Calu3 (cell line): Measurements from ENCODE around the gene PEBP1. TPM values are rescaled to one million over a fixed set of nuclear protein-coding genes. Genes with fewer than 3 reads are reported as not detected.

ENCODE experiments used
- BruUV-seq: library from RNA; stranded (reverse); fragments of 400-500 nt; replicated peaks from 2 replicates; lab custom pipeline; 2021; lab: Mats Ljungman, UMichigan
- CTCF ChIA-PET: fragments of 300-600 bp; sonication (Branson Sonifier 250); formaldehyde crosslinking; loops from one replicate; lab custom pipeline; 2022; ENCODE audit warnings: antibody characterized with exemption; lab: Charles Lee
- DNase-seq: peaks from one replicate; pipeline ENCODE4 v3.0.0; 2022
- H3K27ac Mint-ChIP-seq: one replicate; pipeline ENCODE4 v1.8.0; 2022; ENCODE audit warnings: mixed read lengths; ENCODE audit not compliant: unreplicated experiment
- H3K27me3 Mint-ChIP-seq: one replicate; pipeline ENCODE4 v1.8.0; 2022; ENCODE audit warnings: mixed read lengths; ENCODE audit not compliant: unreplicated experiment
- H3K36me3 Mint-ChIP-seq: one replicate; pipeline ENCODE4 v1.8.0; 2022; ENCODE audit warnings: mild to moderate bottlenecking, moderate library complexity, mixed read lengths; ENCODE audit not compliant: insufficient read depth, unreplicated experiment
- H3K4me1 Mint-ChIP-seq: one replicate; pipeline ENCODE4 v1.8.0; 2022; ENCODE audit warnings: mild to moderate bottlenecking, low read depth, mixed read lengths; ENCODE audit not compliant: unreplicated experiment
- H3K4me3 Mint-ChIP-seq: one replicate; pipeline ENCODE4 v1.8.0; 2022; ENCODE audit warnings: mild to moderate bottlenecking, low read depth, moderate library complexity, mixed read lengths; ENCODE audit not compliant: unreplicated experiment
- H3K9me3 Mint-ChIP-seq: one replicate; pipeline ENCODE4 v1.8.0; 2022; ENCODE audit warnings: low read depth, mixed read lengths; ENCODE audit not compliant: unreplicated experiment
- intact Hi-C: fragments of 100-400 bp; cut with micrococcal nuclease; formaldehyde crosslinking; loops from one replicate; pipeline ENCODE4 v1.10.0; 2022; ENCODE audit not compliant: unreplicated experiment
- total RNA-seq: library from RNA; stranded (reverse); gene quantifications from 2 replicates; pipeline ENCODE4 v1.2.3, GENCODE V29; 2022
- TF ChIP-seq, protein P1 (sequence below): fragments of 200-600 bp; IDR thresholded peaks from one replicate; pipeline ENCODE4 v1.8.0; 2022; ENCODE audit warnings: antibody characterized with exemption; ENCODE audit not compliant: unreplicated experiment

Gene PEBP1
- total RNA-seq, 1 experiment from 2014 or later = 99.8 TPM

DNA sequence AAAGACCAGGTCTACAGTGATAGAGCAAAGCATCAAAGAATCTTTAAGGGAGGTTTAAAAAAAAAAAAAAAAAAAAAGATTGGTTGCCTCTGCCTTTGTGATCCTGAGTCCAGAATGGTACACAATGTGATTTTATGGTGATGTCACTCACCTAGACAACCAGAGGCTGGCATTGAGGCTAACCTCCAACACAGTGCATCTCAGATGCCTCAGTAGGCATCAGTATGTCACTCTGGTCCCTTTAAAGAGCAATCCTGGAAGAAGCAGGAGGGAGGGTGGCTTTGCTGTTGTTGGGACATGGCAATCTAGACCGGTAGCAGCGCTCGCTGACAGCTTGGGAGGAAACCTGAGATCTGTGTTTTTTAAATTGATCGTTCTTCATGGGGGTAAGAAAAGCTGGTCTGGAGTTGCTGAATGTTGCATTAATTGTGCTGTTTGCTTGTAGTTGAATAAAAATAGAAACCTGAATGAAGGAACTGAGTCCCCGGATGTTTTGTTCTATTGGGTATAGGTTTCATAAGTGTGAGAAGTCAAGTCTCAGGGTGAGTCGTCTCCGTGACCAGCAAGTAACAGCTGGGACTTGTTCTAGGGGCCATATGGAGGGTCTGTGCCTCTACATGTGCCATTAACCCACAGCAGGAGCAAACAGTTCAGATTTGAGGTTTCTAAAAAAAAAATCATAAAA is 9.3 kb downstream of the PEBP1 start:
- no peaks in the 10 kb centered on the region for H3K4me1 Mint-ChIP-seq
- peaks cover 76% of the 10 kb centered on the region for H3K36me3 Mint-ChIP-seq
- H3K27ac Mint-ChIP-seq = no peak overlapping the region
- H3K4me3 Mint-ChIP-seq = no peak overlapping the region
- DNase-seq = no peak
- CTCF ChIA-PET = no interaction called here
- TF ChIP-seq, protein P1, sequence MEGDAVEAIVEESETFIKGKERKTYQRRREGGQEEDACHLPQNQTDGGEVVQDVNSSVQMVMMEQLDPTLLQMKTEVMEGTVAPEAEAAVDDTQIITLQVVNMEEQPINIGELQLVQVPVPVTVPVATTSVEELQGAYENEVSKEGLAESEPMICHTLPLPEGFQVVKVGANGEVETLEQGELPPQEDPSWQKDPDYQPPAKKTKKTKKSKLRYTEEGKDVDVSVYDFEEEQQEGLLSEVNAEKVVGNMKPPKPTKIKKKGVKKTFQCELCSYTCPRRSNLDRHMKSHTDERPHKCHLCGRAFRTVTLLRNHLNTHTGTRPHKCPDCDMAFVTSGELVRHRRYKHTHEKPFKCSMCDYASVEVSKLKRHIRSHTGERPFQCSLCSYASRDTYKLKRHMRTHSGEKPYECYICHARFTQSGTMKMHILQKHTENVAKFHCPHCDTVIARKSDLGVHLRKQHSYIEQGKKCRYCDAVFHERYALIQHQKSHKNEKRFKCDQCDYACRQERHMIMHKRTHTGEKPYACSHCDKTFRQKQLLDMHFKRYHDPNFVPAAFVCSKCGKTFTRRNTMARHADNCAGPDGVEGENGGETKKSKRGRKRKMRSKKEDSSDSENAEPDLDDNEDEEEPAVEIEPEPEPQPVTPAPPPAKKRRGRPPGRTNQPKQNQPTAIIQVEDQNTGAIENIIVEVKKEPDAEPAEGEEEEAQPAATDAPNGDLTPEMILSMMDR = no peak
- no peaks in the 10 kb centered on the region for H3K27me3 Mint-ChIP-seq
- no peaks in the 10 kb centered on the region for H3K9me3 Mint-ChIP-seq
- BruUV-seq = TSS peak; percentile 88
- intact Hi-C loops = no loop called here

DNA sequence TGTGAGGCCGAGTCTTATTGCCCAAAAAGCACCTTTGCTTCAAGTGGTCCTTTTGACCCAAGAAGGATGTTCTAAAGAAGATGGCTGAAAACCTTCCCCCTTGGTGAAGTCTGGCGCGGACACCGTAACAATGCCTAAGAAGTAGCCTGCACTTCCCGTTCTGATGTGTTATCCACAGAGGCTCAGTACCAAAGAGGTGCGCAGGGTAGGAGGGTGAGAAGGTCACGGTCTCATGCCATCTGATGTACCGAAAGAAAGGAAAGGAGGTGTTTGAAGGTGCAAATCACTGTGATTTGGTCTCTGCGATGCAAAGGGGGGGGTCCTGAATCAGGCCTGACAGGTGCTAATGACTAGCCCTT is 9.9 kb downstream of the PEBP1 start:
- TF ChIP-seq, protein P1 = no peak
- no peak for DNase-seq
- Mint-ChIP-seq H3K4me1 (no peaks in the 10 kb centered on the region), H3K9me3 (no peaks in the 10 kb centered on the region), H3K27me3 (no peaks in the 10 kb centered on the region), H3K4me3 (no peak overlapping the region), H3K27ac (no peak overlapping the region), H3K36me3 (peaks cover 75% of the 10 kb centered on the region)
- no TSS peak for BruUV-seq
- intact Hi-C loops = no loop called here
- CTCF ChIA-PET = no interaction called here

DNA sequence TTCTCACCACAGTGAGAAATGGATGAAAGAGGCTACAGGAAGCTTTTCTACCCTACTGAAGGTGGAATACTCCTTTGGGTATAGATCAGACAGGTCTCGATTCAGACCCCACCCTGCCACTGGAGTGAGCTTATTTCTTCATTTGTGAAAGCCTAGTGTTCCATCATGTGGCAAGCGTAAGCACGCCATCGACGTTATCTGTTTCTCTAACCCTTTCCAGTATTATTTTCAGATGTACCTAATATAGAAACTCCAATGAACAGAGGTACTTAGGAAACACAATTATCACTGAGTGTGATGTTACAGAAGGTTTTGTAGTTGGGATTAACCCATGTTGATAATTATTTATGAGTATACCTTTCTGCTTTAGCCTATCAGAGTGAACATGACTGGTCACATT is 12.4 kb downstream of the PEBP1 start:
- DNase-seq = no peak
- BruUV-seq = no TSS peak
- TF ChIP-seq, protein P1 = no peak
- intact Hi-C loops = no loop called here
- no peaks in the 10 kb centered on the region for H3K4me1 Mint-ChIP-seq
- CTCF ChIA-PET = interaction anchor here (0.7 kb wide), 1 partner anchor 152 kb away, joined by 5 read pairs; no protein-coding TSS in a partner anchor
- H3K27me3 Mint-ChIP-seq = no peaks in the 10 kb centered on the region
- peaks cover 59% of the 10 kb centered on the region for H3K36me3 Mint-ChIP-seq
- H3K27ac Mint-ChIP-seq = no peak overlapping the region
- H3K4me3 Mint-ChIP-seq = no peak overlapping the region
- no peaks in the 10 kb centered on the region for H3K9me3 Mint-ChIP-seq

DNA sequence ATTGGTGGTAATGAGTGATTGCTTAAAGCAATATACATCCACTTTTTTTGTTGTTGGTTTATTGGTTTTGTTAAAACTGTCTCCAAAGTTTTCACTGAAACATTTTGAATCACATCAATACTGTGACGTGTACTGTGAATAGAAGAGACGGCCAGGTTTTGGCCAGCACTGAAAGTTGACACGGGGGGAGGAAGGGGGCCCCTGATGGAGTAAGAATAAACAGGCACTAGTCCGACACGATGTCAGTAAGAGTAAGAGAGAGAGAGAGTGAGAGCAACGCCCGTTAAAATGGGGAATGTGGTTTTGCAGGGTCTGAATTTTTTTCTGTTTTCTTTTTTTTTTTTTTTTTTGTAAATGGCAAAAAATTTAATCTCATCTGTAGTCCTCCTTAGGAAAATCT is 14.7 kb downstream of the PEBP1 start:
- Mint-ChIP-seq H3K4me3 (no peak overlapping the region), H3K9me3 (no peaks in the 10 kb centered on the region), H3K36me3 (peaks cover 38% of the 10 kb centered on the region), H3K27me3 (no peaks in the 10 kb centered on the region), H3K4me1 (no peaks in the 10 kb centered on the region), H3K27ac (no peak overlapping the region)
- intact Hi-C loops = no loop called here
- CTCF ChIA-PET = no interaction called here
- BruUV-seq = no TSS peak
- no peak for DNase-seq
- TF ChIP-seq, protein P1 = no peak
